Fibroblast of lung (primary cell): Measurements from ENCODE around the gene OXSR1. TPM values are rescaled to one million over a fixed set of nuclear protein-coding genes. Genes with fewer than 3 reads are reported as not detected.
"Not testable (repeated sequence)": the region's sequence is repeated elsewhere in the genome, so short reads cannot be mapped to it uniquely, and the experiment has no call there.

Source experiments
- DNase-seq, 2 donors: peaks; one replicate each; pipeline versions ENCODE4 v3.0.0 to v3.0.0-alpha.2; 2010; ENCODE audit warnings: low read depth in 2 of 2
- H2AFZ ChIP-seq: 2 replicates; pipeline ENCODE4 v1.5.1; 2012; ENCODE audit warnings: low read length, control low read depth, inconsistent platforms
- H3K27ac ChIP-seq: 2 replicates; pipeline ENCODE4 v1.5.1; 2011; ENCODE audit warnings: low read length, control low read depth; ENCODE audit not compliant: insufficient read depth
- H3K27me3 ChIP-seq: 2 replicates; pipeline ENCODE4 v1.5.1; 2011; ENCODE audit warnings: mild to moderate bottlenecking, low read length; ENCODE audit not compliant: control insufficient read depth, insufficient read depth
- H3K36me3 ChIP-seq: 2 replicates; pipeline ENCODE4 v1.5.1; 2011; ENCODE audit warnings: low read length; ENCODE audit not compliant: control insufficient read depth, insufficient read depth
- H3K4me1 ChIP-seq: 2 replicates; pipeline ENCODE4 v1.5.1; 2011; ENCODE audit warnings: low read length; ENCODE audit not compliant: control insufficient read depth, insufficient read depth; ENCODE audit errors: extremely low read depth
- H3K4me2 ChIP-seq: 2 replicates; pipeline ENCODE4 v1.5.1; 2011; ENCODE audit warnings: low read length, control low read depth; ENCODE audit not compliant: insufficient read depth; ENCODE audit errors: extremely low read depth
- H3K4me3 ChIP-seq, 4 experiments: fragments of 200-600 bp in 1 of 4; sonication (generic) in 1 of 4; replicated peaks in 1 of 4; 2 replicates each; pipeline ENCODE4 v1.5.1; 2011 to 2016; ENCODE audit warnings: low read length in 4 of 4, low read depth in 3 of 4, mild to moderate bottlenecking in 3 of 4, control low read depth in 2 of 4, inconsistent platforms in 1 of 4, mixed read lengths in 1 of 4; ENCODE audit not compliant: insufficient read depth in 1 of 4; ENCODE audit errors: control extremely low read depth in 1 of 4
- H3K79me2 ChIP-seq: 2 replicates; pipeline ENCODE4 v1.5.1; 2012; ENCODE audit warnings: mild to moderate bottlenecking, low read length, inconsistent platforms; ENCODE audit not compliant: control insufficient read depth, insufficient read depth
- H3K9ac ChIP-seq: 2 replicates; pipeline ENCODE4 v1.5.1; 2011; ENCODE audit warnings: mild to moderate bottlenecking, low read length, control low read depth; ENCODE audit not compliant: insufficient read depth
- H3K9me3 ChIP-seq: 2 replicates; pipeline ENCODE4 v1.5.1; 2012; ENCODE audit warnings: low read depth, low read length; ENCODE audit not compliant: control insufficient read depth, insufficient read depth
- H4K20me1 ChIP-seq: 2 replicates; pipeline ENCODE4 v1.5.1; 2011; ENCODE audit warnings: low read length; ENCODE audit not compliant: control insufficient read depth, insufficient read depth; ENCODE audit errors: extremely low read depth
- CTCF ChIP-seq, 2 donors: IDR thresholded peaks in 1 of 2; conservative IDR thresholded peaks in 1 of 2; 1 replicate in 1 of 2; 2 replicates in 1 of 2; pipeline ENCODE4 v1.5.1; 2011 to 2012; ENCODE audit warnings: low read length in 2 of 2, control low read depth in 1 of 2, inconsistent platforms in 1 of 2, low read depth in 1 of 2, mild to moderate bottlenecking in 1 of 2
- EZH2 ChIP-seq: IDR thresholded peaks from 2 replicates; pipeline ENCODE4 v1.5.1; 2012; ENCODE audit warnings: low read length, control low read depth, mild to moderate bottlenecking; ENCODE audit errors: missing control alignments
- polyA plus RNA-seq, 2 donors: library from polyadenylated mRNA; depleted of rRNA in 1 of 2; stranded (reverse) in 1 of 2; unstranded in 1 of 2; fragments of >200 nt; gene quantifications; 2 replicates each; pipeline ENCODE4 v1.2.1, GENCODE V29; 2011 to 2012; ENCODE audit warnings: missing spikeins in 1 of 2
- total RNA-seq: library from RNA; depleted of rRNA; stranded (reverse); fragments of >200 nt; gene quantifications from 2 replicates; pipeline ENCODE4 v1.2.1, GENCODE V29; 2014

Gene OXSR1
- total and polyA plus RNA-seq, 2 donors (not counting 1 experiment from before 2014, with no cell fraction given) = 32.7 to 45.2 TPM

- no peak overlapping the region for H3K27ac ChIP-seq
- no peaks in the 10 kb centered on the region for H3K36me3 ChIP-seq
- H3K9me3 ChIP-seq = no peaks in the 10 kb centered on the region
- TF ChIP-seq EZH2 (no peak), CTCF (conservative IDR thresholded peaks at IDR 0.05 in 1 of 2, IDR thresholded peaks at IDR 0.05 in 1 of 2; ENCODE audit: low read depth in 1 of 2, low read length in 2 of 2) (no peak)
- H3K4me3 ChIP-seq = no peak overlapping the region
- no peaks in the 10 kb centered on the region for H4K20me1 ChIP-seq
- H2AFZ ChIP-seq = no peak overlapping the region
- no peaks in the 10 kb centered on the region for H3K79me2 ChIP-seq
- DNase-seq = peak; percentile 61 to 64
- H3K27me3 ChIP-seq = no peaks in the 10 kb centered on the region
- no peak overlapping the region for H3K9ac ChIP-seq
- no peak overlapping the region for H3K4me2 ChIP-seq
- H3K4me1 ChIP-seq = peaks cover 3% of the 10 kb centered on the region
These were observed 118.7 kb downstream of the OXSR1 start for GRCh38 chr3:38283810-38284755.

- no peaks in the 10 kb centered on the region for H3K27me3 ChIP-seq
- no peak overlapping the region for H3K4me2 ChIP-seq
- DNase-seq = peak in 1 of 2 donors; percentile 34
- no peaks in the 10 kb centered on the region for H3K79me2 ChIP-seq
- no peaks in the 10 kb centered on the region for H3K36me3 ChIP-seq
- H3K4me1 ChIP-seq = peaks cover 3% of the 10 kb centered on the region
- no peaks in the 10 kb centered on the region for H3K9me3 ChIP-seq
- no peak overlapping the region for H3K27ac ChIP-seq
- H3K4me3 ChIP-seq = no peak overlapping the region
- H3K9ac ChIP-seq = no peak overlapping the region
- TF ChIP-seq EZH2 (no peak), CTCF (conservative IDR thresholded peaks at IDR 0.05 in 1 of 2, IDR thresholded peaks at IDR 0.05 in 1 of 2; ENCODE audit: low read depth in 1 of 2, low read length in 2 of 2) (no peak)
- H2AFZ ChIP-seq = no peak overlapping the region
- no peaks in the 10 kb centered on the region for H4K20me1 ChIP-seq
These were observed 119.4 kb downstream of the OXSR1 start for GRCh38 chr3:38284756-38285150.

GRCh38 chr3:38289286-38290217, 124.2 kb downstream of the OXSR1 start:
- H3K79me2 ChIP-seq, H4K20me1 ChIP-seq, H2AFZ ChIP-seq, H3K4me1 ChIP-seq, DNase-seq, H3K9ac ChIP-seq, H3K9me3 ChIP-seq, H3K27me3 ChIP-seq, H3K36me3 ChIP-seq, H3K27ac ChIP-seq, H3K4me3 ChIP-seq, H3K4me2 ChIP-seq: not testable (repeated sequence)

DNA sequence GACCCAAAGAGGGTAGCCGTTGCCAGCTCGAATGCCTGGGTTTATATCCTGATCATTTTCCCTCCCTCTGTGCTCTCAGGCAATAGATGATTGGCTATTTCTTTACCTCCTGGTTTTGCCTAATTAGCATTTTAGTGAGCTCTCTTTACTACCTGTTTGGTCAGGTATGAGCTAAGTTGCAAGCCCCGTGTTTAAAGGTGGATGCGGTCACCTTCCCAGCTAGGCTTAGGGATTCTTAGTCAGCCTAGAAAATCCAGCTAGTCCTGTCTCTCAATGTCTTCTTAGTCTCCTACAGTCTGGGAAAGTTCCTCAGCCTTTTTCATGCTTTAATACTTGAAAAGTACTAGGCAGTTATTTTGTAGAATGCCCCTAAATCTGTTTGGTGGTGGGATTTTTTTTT, 131.7 kb downstream of the OXSR1 start:
- not testable (repeated sequence) for H3K4me3 ChIP-seq, H3K9me3 ChIP-seq, H3K79me2 ChIP-seq, H3K4me2 ChIP-seq, H3K9ac ChIP-seq, H3K27me3 ChIP-seq, H3K36me3 ChIP-seq, DNase-seq, H4K20me1 ChIP-seq, H3K4me1 ChIP-seq, H3K27ac ChIP-seq, H2AFZ ChIP-seq
